IPS-NIHi11 (cell line): ENCODE results near the gene NRG4.
"Not testable (repeated sequence)": the region's sequence is repeated elsewhere in the genome, so short reads cannot be mapped to it uniquely, and the experiment has no call there.

Experiments used
- DNase-seq: peaks from one replicate; pipeline ENCODE4 v3.0.0; 2012; ENCODE audit warnings: mixed read lengths, low spot score

Gene NRG4

GRCh38 chr15:75992897-75993296, 19.3 kb downstream of the NRG4 start:
- no peak for DNase-seq

- no peak for DNase-seq
These were observed 22.3 kb downstream of the NRG4 start for GRCh38 chr15:75989875-75990274.

GRCh38 chr15:75989045-75989444, 23.2 kb downstream of the NRG4 start:
- no peak for DNase-seq

GRCh38 chr15:75985971-75986370, 26.3 kb downstream of the NRG4 start:
- no peak for DNase-seq

- not testable (repeated sequence) for DNase-seq
These were observed 27.5 kb downstream of the NRG4 start for GRCh38 chr15:75984706-75985105.

GRCh38 chr15:75982468-75982867, 29.8 kb downstream of the NRG4 start:
- DNase-seq, result no peak

- no peak for DNase-seq
These were observed 30.9 kb downstream of the NRG4 start for GRCh38 chr15:75981149-75981815.

GRCh38 chr15:75976766-75977165, 35.5 kb downstream of the NRG4 start:
- DNase-seq, result not testable (repeated sequence)

- DNase-seq, result no peak
These were observed 46.2 kb downstream of the NRG4 start for GRCh38 chr15:75966073-75966472.

GRCh38 chr15:75961331-75961730, 50.9 kb downstream of the NRG4 start:
- no peak for DNase-seq

GRCh38 chr15:75955720-75956119, 56.5 kb downstream of the NRG4 start:
- no peak for DNase-seq

- no peak for DNase-seq
These were observed 59.7 kb downstream of the NRG4 start for GRCh38 chr15:75952525-75952924.

GRCh38 chr15:75948761-75949296, 63.4 kb downstream of the NRG4 start:
- no peak for DNase-seq

GRCh38 chr15:75947092-75947491, 65.1 kb downstream of the NRG4 start:
- no peak for DNase-seq

GRCh38 chr15:75945953-75946352, 66.3 kb downstream of the NRG4 start:
- no peak for DNase-seq

- DNase-seq, result no peak
These were observed 68.5 kb downstream of the NRG4 start for GRCh38 chr15:75943713-75944215.

- DNase-seq, result no peak
These were observed 69.0 kb downstream of the NRG4 start for GRCh38 chr15:75943246-75943645.

- DNase-seq, result no peak
These were observed 69.8 kb downstream of the NRG4 start for GRCh38 chr15:75942464-75942863.

GRCh38 chr15:75930866-75931265, 81.4 kb downstream of the NRG4 start:
- DNase-seq, result no peak

GRCh38 chr15:75929799-75930565, 82.2 kb downstream of the NRG4 start:
- no peak for DNase-seq

- peak; percentile 37 for DNase-seq
These were observed 83.3 kb downstream of the NRG4 start for GRCh38 chr15:75928680-75929608.

GRCh38 chr15:75927601-75928000, 84.6 kb downstream of the NRG4 start:
- no peak for DNase-seq
